Right kidney (tissue), 9 donors: Measurements from ENCODE around the gene DNMBP.
A peak's percentile ranks its signal among the peaks of the same experiment; 100 is the strongest.

Source experiments
- DNase-seq: peaks from one replicate; pipeline ENCODE4 v3.0.0-alpha.2; 2016
- long read RNA-seq, 8 donors: transcript quantifications; one replicate each; lab custom pipeline, GENCODE V29; 2026

The DNMBP gene
- long read RNA-seq, donor 1, full-length matches to known transcripts: 2 of 8 reads
- long read RNA-seq, donor 1, partial matches to known transcripts: 6 of 8 reads
- long read RNA-seq, donor 1, other reads (novel, unspliced or antisense): 0 of 8 reads
- long read RNA-seq, donor 2, full-length matches to known transcripts: 1 of 1 reads
- long read RNA-seq, donor 2, partial matches to known transcripts: 0 of 1 reads
- long read RNA-seq, donor 2, other reads (novel, unspliced or antisense): 0 of 1 reads
- long read RNA-seq, donor 3, partial matches to known transcripts: 11 of 11 reads
- long read RNA-seq, donor 3, other reads (novel, unspliced or antisense): 0 of 11 reads
- long read RNA-seq, donor 4, partial matches to known transcripts: 13 of 13 reads
- long read RNA-seq, donor 4, other reads (novel, unspliced or antisense): 0 of 13 reads
- long read RNA-seq, donor 5, full-length matches to known transcripts: 1 of 1 reads
- long read RNA-seq, donor 5, partial matches to known transcripts: 0 of 1 reads
- long read RNA-seq, donor 5, other reads (novel, unspliced or antisense): 0 of 1 reads
- long read RNA-seq, donor 6, full-length matches to known transcripts: 1 of 7 reads
- long read RNA-seq, donor 6, partial matches to known transcripts: 6 of 7 reads
- long read RNA-seq, donor 6, other reads (novel, unspliced or antisense): 0 of 7 reads
- long read RNA-seq, donor 7: 0 reads
- long read RNA-seq, donor 8, full-length matches to known transcripts: 3 of 8 reads
- long read RNA-seq, donor 8, partial matches to known transcripts: 5 of 8 reads
- long read RNA-seq, donor 8, other reads (novel, unspliced or antisense): 0 of 8 reads

- peak; percentile 86 for DNase-seq
These were observed at the start of gene DNMBP for GRCh38 chr10:100009793-100010676. Gene DNMBP (minus strand): TSS chr10:100009947. CDS start chr10:99972124, 37,823 bp downstream.

- no peak for DNase-seq
These were observed 48.2 kb upstream of the DNMBP start for GRCh38 chr10:100057948-100058347.

- DNase-seq: no peak
These were observed 44.1 kb upstream of the DNMBP start for GRCh38 chr10:100053686-100054460.

- peak; percentile 52 for DNase-seq
These were observed 36.3 kb upstream of the DNMBP start for GRCh38 chr10:100046021-100046486.

- DNase-seq: no peak
These were observed 35.8 kb upstream of the DNMBP start for GRCh38 chr10:100045592-100045991.

- no peak for DNase-seq
These were observed 34.0 kb upstream of the DNMBP start for GRCh38 chr10:100043796-100044195.

GRCh38 chr10:100043344-100043743 is 33.6 kb upstream of the DNMBP start:
- no peak for DNase-seq

- no peak for DNase-seq
These were observed 31.7 kb upstream of the DNMBP start for GRCh38 chr10:100041306-100042002.

GRCh38 chr10:100038561-100039071 is 28.9 kb upstream of the DNMBP start:
- no peak for DNase-seq

GRCh38 chr10:100037758-100038315 is 28.1 kb upstream of the DNMBP start:
- no peak for DNase-seq

- no peak for DNase-seq
These were observed 27.1 kb upstream of the DNMBP start for GRCh38 chr10:100036850-100037249.

GRCh38 chr10:100033766-100034418 is 24.1 kb upstream of the DNMBP start:
- no peak for DNase-seq

GRCh38 chr10:100027416-100027815 is 17.7 kb upstream of the DNMBP start:
- no peak for DNase-seq

- DNase-seq: peak; percentile 58
These were observed 15.8 kb upstream of the DNMBP start for GRCh38 chr10:100025576-100025975.

GRCh38 chr10:100024748-100025147 is 15.0 kb upstream of the DNMBP start:
- DNase-seq: no peak

- DNase-seq: no peak
These were observed 12.7 kb upstream of the DNMBP start for GRCh38 chr10:100022403-100022802.

GRCh38 chr10:100021322-100021721 is 11.6 kb upstream of the DNMBP start:
- no peak for DNase-seq

GRCh38 chr10:100020886-100021253 is 11.1 kb upstream of the DNMBP start:
- no peak for DNase-seq

GRCh38 chr10:100020142-100020885 is 10.6 kb upstream of the DNMBP start:
- DNase-seq: no peak
